CD14-positive monocyte (primary cell): ENCODE data around the gene COPE. TPM values are rescaled to one million over a fixed set of nuclear protein-coding genes. Genes with fewer than 3 reads are reported as not detected.

ENCODE experiments used
- DNase-seq, 3 donors: peaks; one replicate each; pipeline ENCODE4 v3.0.0-alpha.2; 2011 to 2022
- H2AFZ ChIP-seq: 2 replicates; pipeline ENCODE4 v1.6.0; 2012; ENCODE audit warnings: mild to moderate bottlenecking, low read depth, low read length, inconsistent platforms; ENCODE audit not compliant: insufficient read depth, poor library complexity, severe bottlenecking
- H3K27ac ChIP-seq, 2 donors: 1 replicate in 1 of 2; 2 replicates in 1 of 2; pipeline ENCODE4 v1.5.1; 2012 to 2013; ENCODE audit warnings: low read length in 2 of 2, control low read depth in 1 of 2, inconsistent platforms in 1 of 2, low read depth in 1 of 2, mild to moderate bottlenecking in 1 of 2
- H3K27me3 ChIP-seq, 2 donors: one replicate each; pipeline versions ENCODE4 v1.6.0 to v1.6.1; 2011 to 2013; ENCODE audit warnings: low read length in 2 of 2; ENCODE audit not compliant: control insufficient read depth in 2 of 2, insufficient read depth in 2 of 2
- H3K36me3 ChIP-seq, 2 donors: replicated peaks in 1 of 2; 1 replicate in 1 of 2; 2 replicates in 1 of 2; pipeline versions ENCODE4 v1.5.1 to v1.6.1; 2012 to 2013; ENCODE audit warnings: low read length in 2 of 2, control low read depth in 1 of 2, inconsistent platforms in 1 of 2, mild to moderate bottlenecking in 1 of 2; ENCODE audit not compliant: insufficient read depth in 2 of 2, control insufficient read depth in 1 of 2
- H3K4me1 ChIP-seq, 2 donors: 1 replicate in 1 of 2; 2 replicates in 1 of 2; pipeline versions ENCODE4 v1.5.1 to v1.6.1; 2012 to 2013; ENCODE audit warnings: low read length in 2 of 2, control low read depth in 1 of 2, inconsistent platforms in 1 of 2, mild to moderate bottlenecking in 1 of 2, moderate library complexity in 1 of 2; ENCODE audit not compliant: insufficient read depth in 2 of 2, control insufficient read depth in 1 of 2
- H3K4me2 ChIP-seq: replicated peaks from 2 replicates; pipeline ENCODE3; 2012; ENCODE audit warnings: low read length, moderate library complexity, mild to moderate bottlenecking; ENCODE audit not compliant: poor library complexity, severe bottlenecking; ENCODE audit errors: extremely low read depth
- H3K4me3 ChIP-seq, 3 experiments: fragments of 200-600 bp in 1 of 3; sonication (generic) in 1 of 3; replicated peaks in 1 of 3; 1 replicate in 2 of 3; 2 replicates in 1 of 3; pipeline ENCODE4 v1.5.1; 2011 to 2013; ENCODE audit warnings: low read length in 3 of 3, mild to moderate bottlenecking in 3 of 3, control low read depth in 2 of 3, low read depth in 2 of 3, inconsistent platforms in 1 of 3, moderate library complexity in 1 of 3
- H3K79me2 ChIP-seq: 2 replicates; pipeline ENCODE4 v1.6.0; 2012; ENCODE audit warnings: mild to moderate bottlenecking, control low read depth, inconsistent platforms, low read length, moderate library complexity; ENCODE audit not compliant: insufficient read depth
- H3K9ac ChIP-seq: 2 replicates; pipeline ENCODE4 v1.6.0; 2017; ENCODE audit warnings: low read length, mild to moderate bottlenecking; ENCODE audit not compliant: insufficient read depth, poor library complexity, severe bottlenecking
- H3K9me3 ChIP-seq, 2 donors: replicated peaks in 1 of 2; 1 replicate in 1 of 2; 2 replicates in 1 of 2; pipeline versions ENCODE4 v1.5.1 to v1.6.1; 2012 to 2013; ENCODE audit warnings: low read length in 2 of 2, control low read depth in 1 of 2; ENCODE audit not compliant: control insufficient read depth in 1 of 2, insufficient read depth in 1 of 2
- H4K20me1 ChIP-seq: 2 replicates; pipeline ENCODE4 v1.6.0; 2012; ENCODE audit warnings: mild to moderate bottlenecking, low read length, control low read depth, moderate library complexity; ENCODE audit not compliant: insufficient read depth
- H3K27ac Mint-ChIP-seq, 7 donors: one replicate each; pipeline ENCODE4 v1.8.0; 2020; ENCODE audit warnings: mild to moderate bottlenecking in 7 of 7, mixed read lengths in 7 of 7, moderate library complexity in 6 of 7, inconsistent platforms in 2 of 7
- H3K27me3 Mint-ChIP-seq, 3 donors: one replicate each; pipeline ENCODE4 v1.8.0; 2021 to 2022; ENCODE audit warnings: low read depth in 3 of 3, mild to moderate bottlenecking in 3 of 3, mixed read lengths in 3 of 3, moderate library complexity in 3 of 3, inconsistent platforms in 1 of 3
- H3K36me3 Mint-ChIP-seq, 2 donors: one replicate each; pipeline ENCODE4 v1.8.0; 2020; ENCODE audit warnings: mixed read lengths in 2 of 2, inconsistent platforms in 1 of 2, mild to moderate bottlenecking in 1 of 2
- H3K4me1 Mint-ChIP-seq: one replicate; pipeline ENCODE4 v1.8.0; 2020; ENCODE audit warnings: mild to moderate bottlenecking, mixed read lengths
- H3K4me3 Mint-ChIP-seq, 2 donors: one replicate each; pipeline ENCODE4 v1.8.0; 2020; ENCODE audit warnings: mild to moderate bottlenecking in 2 of 2, mixed read lengths in 2 of 2, moderate library complexity in 1 of 2
- H3K9me3 Mint-ChIP-seq, 7 donors: one replicate each; pipeline ENCODE4 v1.8.0; 2020 to 2022; ENCODE audit warnings: mixed read lengths in 7 of 7, mild to moderate bottlenecking in 6 of 7, moderate library complexity in 6 of 7, inconsistent platforms in 2 of 7
- CTCF ChIP-seq: fragments of 200-600 bp; IDR thresholded peaks from one replicate; pipeline ENCODE4 v1.8.0; 2022; ENCODE audit warnings: antibody characterized with exemption, mild to moderate bottlenecking
- WGBS: methylation state at CpG from one replicate; pipeline ENCODE4 v1.1.5; 2013; ENCODE audit warnings: missing lambda C conversion rate; ENCODE audit not compliant: insufficient coverage; 5-methylcytosine and 5-hydroxymethylcytosine counted together
- intact Hi-C, 2 donors: fragments of 100-400 bp; cut with micrococcal nuclease; formaldehyde crosslinking; loops; one replicate each; pipeline versions ENCODE4 v1.15.0 to v1.15.1; 2023
- polyA plus RNA-seq, 3 donors: library from polyadenylated mRNA; depleted of rRNA in 1 of 3; unstranded in 2 of 3; stranded (reverse) in 1 of 3; fragments of 300-500 nt in 2 of 3; fragments of >200 nt in 1 of 3; fragmentation: Illumina TruSeq in 2 of 3; gene quantifications; 1 replicate in 2 of 3; 2 replicates in 1 of 3; pipeline ENCODE4 v1.2.3, GENCODE V29; 2012 to 2021

Gene COPE
- polyA plus RNA-seq, 3 donors: 331 to 345 (median 345) TPM

DNA sequence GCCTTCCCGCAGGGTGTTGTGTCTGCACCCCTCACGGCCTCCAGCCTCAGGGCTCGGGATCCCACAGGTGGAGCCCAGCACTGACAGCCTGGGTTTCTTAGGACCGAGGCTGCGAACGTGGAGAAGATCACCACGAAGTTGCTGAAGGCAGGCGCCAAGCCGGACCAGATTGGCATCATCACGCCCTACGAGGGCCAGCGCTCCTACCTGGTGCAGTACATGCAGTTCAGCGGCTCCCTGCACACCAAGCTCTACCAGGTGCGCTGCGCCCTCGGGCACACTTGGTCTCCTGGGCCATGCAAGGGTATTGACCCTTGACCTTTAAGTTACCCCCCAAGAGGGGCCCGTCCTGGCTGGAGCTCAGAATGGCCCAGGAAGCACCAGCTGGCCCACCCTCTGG, 58.5 kb downstream of the COPE start:
- 89% methylated on average over 14 of the region's 17 CpGs for WGBS
- H3K36me3 Mint-ChIP-seq: peaks cover 88 to 97% of the 10 kb centered on the region in 2 donors

GRCh38 chr19:18860302-18860700, 58.9 kb downstream of the COPE start:
- Histone ChIP-seq H4K20me1 (peaks cover 100% of the 10 kb centered on the region), H3K36me3 (peaks cover 98 to 100% of the 10 kb centered on the region in 2 donors), H2AFZ (no peak overlapping the region), H3K4me1 (peaks cover 4 to 8% of the 10 kb centered on the region in 2 donors), H3K9me3 (no peaks in the 10 kb centered on the region), H3K9ac (peak overlapping the region; percentile 8), H3K79me2 (peaks cover 7% of the 10 kb centered on the region), H3K27ac (no peak overlapping the region), H3K4me3 (no peak overlapping the region), H3K4me2 (no peak overlapping the region), H3K27me3 (no peaks in the 10 kb centered on the region)
- 99% methylated on average over 8 of the region's 11 CpGs for WGBS
- Mint-ChIP-seq H3K27me3 (peaks cover 0 to 2% (median 0%) of the 10 kb centered on the region in 3 donors), H3K4me1 (peaks cover 6% of the 10 kb centered on the region), H3K36me3 (peaks cover 87 to 97% of the 10 kb centered on the region in 2 donors), H3K27ac (no peak overlapping the region), H3K4me3 (no peak overlapping the region), H3K9me3 (no peaks in the 10 kb centered on the region)
- intact Hi-C loops: no loop called here
- TF ChIP-seq CTCF: no peak
- DNase-seq: no peak

More for the DNA sequence above, 58.5 kb downstream of the COPE start:
- Histone ChIP-seq H3K27ac (peak overlapping the region in 1 of 2 donors; percentile 51), H3K4me3 (no peak overlapping the region), H3K79me2 (peaks cover 7% of the 10 kb centered on the region), H3K4me1 (peaks cover 4 to 8% of the 10 kb centered on the region in 2 donors), H4K20me1 (peaks cover 100% of the 10 kb centered on the region), H3K27me3 (no peaks in the 10 kb centered on the region), H3K9me3 (no peaks in the 10 kb centered on the region), H3K9ac (peak overlapping the region; percentile 8), H3K4me2 (no peak overlapping the region), H2AFZ (no peak overlapping the region), H3K36me3 (peaks cover 98 to 100% of the 10 kb centered on the region in 2 donors)
- H3K27me3 Mint-ChIP-seq: peaks cover 0 to 2% (median 0%) of the 10 kb centered on the region in 3 donors
- no peak overlapping the region for H3K4me3 Mint-ChIP-seq
- no peak for DNase-seq
- TF ChIP-seq CTCF: no peak
- H3K9me3 Mint-ChIP-seq: no peaks in the 10 kb centered on the region
- H3K27ac Mint-ChIP-seq: peak overlapping the region in 1 of 7 donors; percentile 79
- intact Hi-C loops: no loop called here
- peaks cover 6% of the 10 kb centered on the region for H3K4me1 Mint-ChIP-seq
